NCI-H128 (cell line): ENCODE measurements around the gene COPA.
A peak's percentile ranks its signal among the peaks of the same experiment; 100 is the strongest.

Experiments
- DNase-seq: peaks from one replicate; lab custom pipeline; 2025; ENCODE audit not compliant: unreplicated experiment; lab: John Stamatoyannopoulos, UW

The COPA gene

DNA sequence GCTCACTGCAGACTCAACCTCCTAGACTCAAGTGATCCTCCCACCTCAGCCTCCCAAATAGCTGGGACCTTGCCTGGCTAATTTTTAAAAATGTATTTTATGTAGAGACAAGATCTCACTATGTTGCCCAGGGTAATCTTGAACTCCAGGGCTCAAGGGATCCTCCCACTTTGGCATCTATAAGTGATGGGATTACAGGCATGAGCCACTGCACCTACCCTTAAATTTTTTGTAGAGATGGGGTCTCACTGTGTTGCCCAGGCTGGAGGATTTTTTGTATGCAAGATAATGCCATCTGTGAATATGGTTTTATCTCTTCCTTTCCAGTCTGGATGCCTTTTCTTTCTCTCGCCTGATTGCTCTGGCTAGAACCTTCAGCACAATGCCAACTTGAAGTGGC is 72.0 kb downstream of the COPA start:
- DNase-seq = no peak

GRCh38 chr1:160267284-160267991 is 75.6 kb downstream of the COPA start:
- DNase-seq = no peak

GRCh38 chr1:160264795-160265307 is 78.2 kb downstream of the COPA start:
- no peak for DNase-seq

DNA sequence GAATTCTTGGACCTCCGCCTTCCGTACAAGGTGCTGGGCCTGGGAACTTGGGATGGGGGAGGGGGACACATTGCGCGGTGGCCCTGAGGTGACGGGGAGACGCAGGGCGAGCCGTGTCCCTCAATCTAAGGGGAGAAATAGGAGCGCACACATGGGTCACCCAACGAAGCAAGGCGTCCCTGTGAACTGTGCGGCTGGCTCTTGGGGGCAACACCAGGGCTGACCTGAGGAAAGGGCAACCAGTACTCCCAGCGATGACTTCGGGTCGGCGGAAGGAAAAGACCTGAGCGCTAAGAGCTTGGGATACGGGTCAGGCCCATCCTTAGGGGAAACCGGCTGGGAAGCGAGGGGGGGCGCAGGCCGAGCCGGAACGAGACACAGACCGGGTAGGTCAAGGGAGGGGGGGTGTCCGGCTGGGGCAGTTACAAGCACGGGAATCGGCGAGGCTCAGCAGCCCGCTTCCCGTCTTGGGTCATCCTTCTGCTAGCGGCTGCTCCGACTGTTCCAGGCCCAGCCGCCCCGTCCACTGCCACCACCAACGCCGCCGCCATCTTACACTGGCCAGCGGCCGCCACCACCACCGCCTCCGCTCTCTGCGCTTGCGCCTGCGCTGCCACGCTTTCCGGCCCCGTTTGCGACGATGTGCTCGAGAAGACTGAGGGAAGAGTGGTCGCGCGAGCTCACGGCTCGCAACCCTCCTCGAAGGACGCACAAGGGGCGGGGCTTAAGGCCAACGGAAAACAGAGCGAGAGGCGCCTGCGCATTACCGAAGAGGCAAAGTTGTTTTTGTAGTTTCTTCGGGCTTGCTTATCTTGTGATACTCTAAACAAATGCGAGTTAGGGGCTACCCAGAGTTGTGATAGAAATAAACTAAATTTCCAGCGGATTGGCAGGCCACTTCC is 80.9 kb downstream of the COPA start, which contains the start of gene DCAF8:
Gene DCAF8 (minus strand): TSS at position 657 of the 902 bp plus-strand sequence. CDS start 18,541 bp downstream, outside the sequence.
- DNase-seq = peak; percentile 99

GRCh38 chr1:160261556-160261892 is 81.5 kb downstream of the COPA start:
- peak; percentile 42 for DNase-seq

GRCh38 chr1:160260406-160261382 is 82.4 kb downstream of the COPA start:
- DNase-seq = peak; percentile 12

- no peak for DNase-seq
Observed at GRCh38 chr1:160258177-160258798, 84.8 kb downstream of the COPA start.

GRCh38 chr1:160257411-160258015 is 85.5 kb downstream of the COPA start:
- DNase-seq = no peak

DNA sequence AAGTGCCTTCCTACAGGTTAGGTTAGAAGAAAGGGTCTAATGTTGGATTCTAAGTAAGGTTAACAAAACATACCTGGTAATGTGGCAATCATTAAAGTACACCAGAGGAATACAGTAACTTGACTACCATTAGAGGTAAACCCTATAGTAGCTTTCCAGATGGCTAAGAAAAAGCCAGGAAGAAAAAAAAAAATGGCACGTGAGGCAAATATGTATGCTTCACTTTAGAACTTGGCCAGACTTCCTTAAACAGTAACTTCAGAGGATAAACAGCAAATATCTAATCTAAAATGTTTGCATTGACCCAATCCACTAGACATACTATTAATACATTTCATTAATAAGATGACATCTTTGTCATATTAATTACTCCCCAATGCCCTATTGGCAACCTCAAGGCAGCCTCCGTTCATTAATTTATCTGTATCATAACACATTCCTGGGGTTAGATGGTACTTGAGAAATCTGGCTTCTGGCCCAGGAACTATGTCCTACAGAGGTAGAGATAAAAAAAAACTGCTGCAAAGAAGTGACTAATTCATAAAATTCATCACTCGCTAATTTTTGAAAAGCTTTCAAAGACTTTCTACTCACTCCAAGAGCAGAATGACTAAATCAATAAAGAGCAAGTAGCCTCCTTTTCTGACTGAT is 86.5 kb downstream of the COPA start:
- DNase-seq = no peak

DNA sequence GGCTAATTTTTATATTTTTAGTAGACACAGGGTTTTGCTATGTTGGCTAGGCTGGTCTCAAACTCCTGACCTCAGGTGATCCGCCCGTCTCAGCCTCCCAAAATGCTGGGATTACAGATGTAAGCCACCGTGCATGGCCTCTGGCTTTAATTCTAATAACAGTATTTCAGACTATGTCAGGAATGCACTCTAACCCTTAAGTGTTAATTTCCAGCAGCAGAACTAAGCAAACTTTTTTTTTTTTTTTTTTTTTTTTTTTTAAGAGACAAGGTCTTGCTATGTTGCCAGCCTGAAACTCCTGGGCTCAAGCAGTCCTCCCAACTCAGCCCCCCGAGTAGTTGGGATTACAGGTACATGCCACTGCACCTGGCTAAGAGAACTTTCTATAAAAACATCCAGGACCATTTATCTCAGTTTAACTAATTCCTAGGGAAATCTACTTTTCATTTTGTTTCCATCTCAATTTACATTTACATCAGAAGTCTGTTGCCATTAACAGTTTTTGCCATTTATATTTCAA is 87.2 kb downstream of the COPA start:
- no peak for DNase-seq

DNA sequence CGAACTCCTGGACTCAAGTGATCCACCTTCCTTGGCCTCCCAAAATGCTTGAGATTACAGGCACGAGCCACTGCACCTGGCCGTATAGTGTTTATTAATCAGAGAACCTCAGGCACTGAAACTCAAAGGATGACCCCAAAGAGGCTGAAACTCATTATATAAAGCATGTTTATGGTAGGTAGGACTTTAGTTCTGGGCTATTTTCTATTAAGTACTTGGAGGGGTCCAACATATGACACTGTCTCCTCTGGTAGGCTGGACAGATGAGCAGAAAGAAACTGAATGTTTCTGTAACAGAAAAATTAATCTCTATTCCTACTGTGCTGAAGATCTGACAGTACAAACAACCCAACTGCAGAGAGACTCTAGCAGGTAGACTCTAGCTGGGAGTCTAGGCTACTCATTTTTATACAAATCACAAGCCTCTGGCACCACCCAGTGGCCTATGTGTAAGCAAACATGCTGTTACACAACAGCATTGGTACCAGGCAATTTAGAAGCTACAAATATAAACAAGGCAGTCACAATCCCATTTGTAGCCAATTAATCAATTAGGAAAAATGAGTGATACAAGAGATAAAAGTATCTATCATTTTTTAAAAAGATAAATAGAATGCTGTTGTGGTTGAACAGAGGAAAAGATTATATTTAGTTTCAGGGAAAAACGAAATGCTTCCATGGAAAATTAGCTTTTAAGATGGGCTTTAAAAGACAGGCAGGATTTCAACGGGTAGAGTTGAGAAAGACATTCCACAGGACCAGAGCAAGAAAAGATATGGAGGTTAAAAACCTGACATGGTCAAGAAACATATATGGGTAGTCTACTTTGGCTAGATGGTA is 91.1 kb downstream of the COPA start:
- peak; percentile 76 for DNase-seq

GRCh38 chr1:160251011-160251410 is 92.0 kb downstream of the COPA start:
- DNase-seq = no peak

DNA sequence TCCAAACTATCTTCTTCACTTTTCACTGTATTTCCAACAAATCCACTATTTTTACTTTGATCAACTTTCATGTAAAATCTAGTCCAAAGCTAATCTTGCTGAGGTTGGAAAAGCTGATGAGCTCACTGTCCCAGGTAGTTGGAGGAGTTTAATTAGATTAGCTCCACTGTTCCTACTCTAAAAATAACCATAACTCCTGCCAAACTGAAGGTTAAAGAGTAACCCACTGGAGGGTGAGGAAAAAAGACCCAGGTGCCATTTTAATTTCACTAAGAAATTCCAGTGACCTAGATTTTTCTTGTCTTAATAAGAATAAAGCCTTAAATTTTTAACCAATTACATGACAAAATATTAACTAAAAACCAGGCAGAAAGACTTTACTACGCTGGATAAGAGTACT is 96.0 kb downstream of the COPA start:
- DNase-seq = no peak

DNA sequence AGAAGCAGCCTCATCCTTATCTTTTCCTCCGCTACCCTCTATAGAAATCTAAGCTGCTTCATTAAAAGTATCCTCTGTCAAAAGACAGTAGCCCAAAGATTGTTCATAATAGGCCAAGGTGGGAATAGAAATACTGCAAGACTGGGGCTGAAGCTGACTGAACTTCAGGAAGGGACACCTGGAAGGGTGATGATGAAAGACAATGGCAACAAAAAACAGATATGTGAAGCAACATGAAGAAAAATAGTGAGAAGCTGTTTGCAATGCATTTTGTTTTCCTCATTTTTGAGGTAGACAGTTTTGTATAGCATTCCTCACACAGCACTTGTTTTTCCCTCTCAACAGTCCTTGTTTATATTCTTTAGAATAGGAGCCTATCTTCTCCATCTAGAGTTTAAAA is 97.6 kb downstream of the COPA start:
- no peak for DNase-seq

DNA sequence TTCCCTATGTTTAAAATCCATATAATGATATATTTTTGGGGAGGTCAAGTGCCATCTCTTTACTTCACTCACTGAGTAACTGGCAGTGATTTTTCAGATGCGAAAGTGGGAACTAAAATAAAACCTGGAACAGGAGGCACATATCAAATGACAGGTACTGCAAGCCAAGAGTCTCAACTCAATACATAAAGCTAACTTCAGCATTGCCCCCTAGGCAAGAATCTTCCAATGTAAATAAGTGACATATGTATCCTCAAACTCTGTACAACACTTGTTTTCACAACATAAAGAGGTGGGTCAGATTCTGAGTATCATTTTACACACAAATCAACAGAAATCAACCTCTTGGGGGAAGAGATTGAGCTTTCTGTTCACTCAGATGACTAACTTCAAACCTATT is 98.8 kb downstream of the COPA start:
- DNase-seq = peak; percentile 10

- DNase-seq = no peak
Observed at GRCh38 chr1:160243767-160244166, 99.3 kb downstream of the COPA start.

- DNase-seq = no peak
Observed at GRCh38 chr1:160239582-160240299, 103.3 kb downstream of the COPA start.
